Epithelial cell of esophagus (primary cell): ENCODE data around the gene SP7.

Source experiments
- DNase-seq: peaks from one replicate; pipeline ENCODE4 v3.0.0; 2010; ENCODE audit warnings: low read depth
- H3K4me3 ChIP-seq: 2 replicates; pipeline ENCODE4 v1.5.1; 2011; ENCODE audit warnings: mild to moderate bottlenecking, low read length, control low read depth
- CTCF ChIP-seq: IDR thresholded peaks from 2 replicates; pipeline ENCODE4 v1.5.1; 2011; ENCODE audit warnings: low read depth, mild to moderate bottlenecking, low read length, control low read depth, inconsistent platforms; ENCODE audit not compliant: insufficient read depth; ENCODE audit errors: missing control alignments

SP7 gene

GRCh38 chr12:53345486-53346188 lies 9.5 kb upstream of the SP7 start:
- DNase-seq = no peak
- no peak overlapping the region for H3K4me3 ChIP-seq
- TF ChIP-seq CTCF = no peak

- peak overlapping the region; percentile 60 for H3K4me3 ChIP-seq
- peak; percentile 71 for DNase-seq
- peak; percentile 65 for TF ChIP-seq CTCF
Observed at GRCh38 chr12:53344824-53345485, 8.8 kb upstream of the SP7 start.

GRCh38 chr12:53344487-53344823 lies 8.3 kb upstream of the SP7 start:
- no peak for DNase-seq
- H3K4me3 ChIP-seq = peak overlapping the region; percentile 23
- no peak for TF ChIP-seq CTCF

DNA sequence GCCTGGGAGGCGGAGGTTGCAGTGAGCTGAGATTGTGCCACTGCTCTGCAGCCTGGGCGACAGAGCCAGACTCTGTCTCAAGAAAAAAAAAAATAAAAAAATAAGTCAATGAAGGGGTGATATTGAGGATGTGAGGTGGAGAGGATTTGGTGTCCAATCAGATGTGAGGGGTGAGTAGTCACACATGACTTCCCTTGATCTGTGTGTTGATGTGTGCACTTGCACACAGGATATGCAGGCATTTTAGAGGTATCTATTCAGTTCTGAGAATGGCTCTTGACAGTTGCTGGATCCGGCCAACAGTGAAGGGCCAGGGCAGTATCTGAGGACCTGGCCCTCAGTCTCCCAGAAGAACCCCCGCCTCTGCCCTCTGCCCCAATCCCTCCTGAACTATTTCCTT lies 7.8 kb upstream of the SP7 start:
- no peak for DNase-seq
- TF ChIP-seq CTCF = no peak
- H3K4me3 ChIP-seq = no peak overlapping the region

DNA sequence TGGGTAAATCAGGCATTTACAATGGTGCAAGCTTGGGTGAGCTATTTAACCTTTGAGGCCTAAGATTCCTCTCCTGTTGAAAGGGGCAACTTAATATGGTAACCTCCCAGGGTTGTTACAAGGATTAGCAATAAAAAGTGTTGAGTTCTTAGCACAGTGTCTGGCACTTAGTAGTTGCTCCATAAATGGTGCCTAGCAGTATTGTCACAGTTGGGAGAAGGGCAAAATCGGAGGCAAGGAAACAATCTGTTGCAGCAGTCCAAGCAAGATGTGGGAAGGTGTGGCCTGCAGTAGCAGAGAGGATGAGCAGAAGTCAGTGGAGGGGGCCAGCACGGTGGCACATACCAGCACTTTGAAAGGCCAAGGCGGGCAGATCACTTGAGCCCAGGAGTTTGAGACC lies 7.3 kb upstream of the SP7 start:
- TF ChIP-seq CTCF = no peak
- no peak for DNase-seq
- no peak overlapping the region for H3K4me3 ChIP-seq

DNA sequence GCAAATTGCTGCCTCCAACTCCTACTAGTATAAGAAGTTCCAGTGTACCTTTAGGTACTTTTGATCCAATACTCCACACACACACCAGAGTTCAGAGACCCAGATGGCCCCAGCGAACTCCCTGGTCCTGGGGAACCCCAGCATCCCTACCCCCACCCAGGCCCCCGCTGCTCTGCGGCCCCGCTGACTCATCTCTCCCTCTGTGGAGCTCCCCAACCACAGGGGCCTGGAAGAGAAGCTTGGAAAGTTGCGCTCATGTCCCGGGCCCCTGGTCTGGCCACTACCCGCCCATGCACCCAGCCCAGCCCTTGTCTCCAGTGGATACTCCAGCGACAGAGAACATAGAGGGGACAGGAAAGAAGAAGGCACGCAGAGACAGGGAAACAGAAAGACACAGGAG lies 4.2 kb upstream of the SP7 start:
- H3K4me3 ChIP-seq = no peak overlapping the region
- no peak for DNase-seq
- no peak for TF ChIP-seq CTCF

DNA sequence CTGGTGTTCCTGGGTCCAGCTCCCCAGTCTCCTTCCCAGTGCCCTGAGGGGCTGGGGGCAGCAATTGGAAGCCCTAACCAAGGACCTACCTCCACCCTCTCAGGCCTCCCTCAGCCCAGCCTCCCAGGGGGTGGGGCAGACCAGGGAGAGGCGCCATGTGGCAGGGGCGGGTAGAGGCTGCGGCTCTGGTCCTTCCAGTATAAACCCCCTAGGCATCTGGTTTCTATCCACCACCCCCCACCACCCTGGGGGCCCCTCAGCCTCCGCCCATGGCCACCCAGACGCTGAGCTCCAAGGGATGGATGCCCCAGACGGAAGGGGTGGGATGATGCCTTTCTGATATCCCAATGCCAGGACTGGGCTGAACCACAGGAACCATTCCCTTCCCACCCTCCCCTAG lies 2.8 kb upstream of the SP7 start:
- TF ChIP-seq CTCF = no peak
- DNase-seq = no peak
- no peak overlapping the region for H3K4me3 ChIP-seq
